GM12891 (cell line): ENCODE data around the gene PF4V1.

Experiments used
- PAX5 ChIP-seq: IDR thresholded peaks from 2 replicates; pipeline ENCODE4 v1.6.1; 2011; ENCODE audit warnings: low read length, moderate library complexity, mild to moderate bottlenecking; ENCODE audit not compliant: insufficient read depth, severe bottlenecking
- POLR2A ChIP-seq: IDR thresholded peaks from 2 replicates; pipeline ENCODE4 v1.6.1; 2011; ENCODE audit warnings: low read depth, low read length, control low read depth
- POLR2AphosphoS5 ChIP-seq: IDR thresholded peaks from 2 replicates; pipeline ENCODE4 v1.6.1; 2011; ENCODE audit warnings: low read depth, low read length, control low read depth
- POU2F2 ChIP-seq: IDR thresholded peaks from 2 replicates; pipeline ENCODE4 v1.6.1; 2011; ENCODE audit warnings: low read depth, mild to moderate bottlenecking, control low read depth, low read length, moderate library complexity
- SPI1 ChIP-seq: IDR thresholded peaks from 2 replicates; pipeline ENCODE4 v1.6.1; 2011; ENCODE audit warnings: low read depth, low read length, control low read depth
- TAF1 ChIP-seq: IDR thresholded peaks from 2 replicates; pipeline ENCODE4 v1.6.1; 2011; ENCODE audit warnings: low read depth, low read length, control low read depth

- TF ChIP-seq POLR2AphosphoS5 (no peak), POLR2A (no peak), TAF1 (no peak), SPI1 (0 out of 2 replicates have a peak, but pooled peaks have one; percentile 23), POU2F2 (no peak), PAX5 (no peak)
These were observed 38.0 kb upstream of the PF4V1 start for GRCh38 chr4:73815145-73815544.
